GM18519 (cell line): Measurements from ENCODE around the gene TACC2.
"Not testable (repeated sequence)": the region's sequence is repeated elsewhere in the genome, so short reads cannot be mapped to it uniquely, and the experiment has no call there.

Experiments
- ATAC-seq: cut with Tn5 transposase; IDR thresholded peaks from one replicate; pipeline ENCODE4 v1.9.1; 2021; ENCODE audit warnings: mild to moderate bottlenecking, moderate library complexity; ENCODE audit not compliant: unreplicated experiment, low FRiP score

The TACC2 gene

GRCh38 chr10:122056431-122057094 lies 67.6 kb downstream of the TACC2 start:
- no peak for ATAC-seq

- no peak for ATAC-seq
Observed at GRCh38 chr10:122057841-122058413, 69.0 kb downstream of the TACC2 start.

GRCh38 chr10:122060250-122060649 lies 71.3 kb downstream of the TACC2 start:
- no peak for ATAC-seq

- ATAC-seq: no peak
Observed at GRCh38 chr10:122062831-122063674, 74.1 kb downstream of the TACC2 start.

GRCh38 chr10:122066337-122066939 lies 77.5 kb downstream of the TACC2 start:
- ATAC-seq: not testable (repeated sequence)

GRCh38 chr10:122068844-122069243 lies 79.9 kb downstream of the TACC2 start:
- no peak for ATAC-seq

GRCh38 chr10:122072491-122072890 lies 83.5 kb downstream of the TACC2 start:
- no peak for ATAC-seq

GRCh38 chr10:122073508-122073907 lies 84.5 kb downstream of the TACC2 start:
- no peak for ATAC-seq

- ATAC-seq: no peak
Observed at GRCh38 chr10:122075171-122075570, 86.2 kb downstream of the TACC2 start.

- not testable (repeated sequence) for ATAC-seq
Observed at GRCh38 chr10:122075876-122076275, 86.9 kb downstream of the TACC2 start.

GRCh38 chr10:122077311-122077875 lies 88.4 kb downstream of the TACC2 start:
- no peak for ATAC-seq

GRCh38 chr10:122078326-122078725 lies 89.4 kb downstream of the TACC2 start:
- ATAC-seq: no peak

GRCh38 chr10:122078965-122079795 lies 90.2 kb downstream of the TACC2 start:
- no peak for ATAC-seq

GRCh38 chr10:122082616-122083477 lies 93.9 kb downstream of the TACC2 start:
- ATAC-seq: no peak

GRCh38 chr10:122083478-122084025 lies 94.6 kb downstream of the TACC2 start:
- ATAC-seq: no peak

GRCh38 chr10:122084286-122085041 lies 95.5 kb downstream of the TACC2 start:
- ATAC-seq: no peak

- ATAC-seq: no peak
Observed at GRCh38 chr10:122085423-122085911, 96.5 kb downstream of the TACC2 start.
